ENCODE results near the gene PLEKHS1. TPM values are rescaled to one million over a fixed set of nuclear protein-coding genes. Genes with fewer than 3 reads are reported as not detected.
A peak's percentile ranks its signal among the peaks of the same experiment; 100 is the strongest.

PLEKHS1 gene
- under 1 TPM in 1 of 2 experiments, not detected in 1; 0.08 TPM for total RNA-seq

DNA sequence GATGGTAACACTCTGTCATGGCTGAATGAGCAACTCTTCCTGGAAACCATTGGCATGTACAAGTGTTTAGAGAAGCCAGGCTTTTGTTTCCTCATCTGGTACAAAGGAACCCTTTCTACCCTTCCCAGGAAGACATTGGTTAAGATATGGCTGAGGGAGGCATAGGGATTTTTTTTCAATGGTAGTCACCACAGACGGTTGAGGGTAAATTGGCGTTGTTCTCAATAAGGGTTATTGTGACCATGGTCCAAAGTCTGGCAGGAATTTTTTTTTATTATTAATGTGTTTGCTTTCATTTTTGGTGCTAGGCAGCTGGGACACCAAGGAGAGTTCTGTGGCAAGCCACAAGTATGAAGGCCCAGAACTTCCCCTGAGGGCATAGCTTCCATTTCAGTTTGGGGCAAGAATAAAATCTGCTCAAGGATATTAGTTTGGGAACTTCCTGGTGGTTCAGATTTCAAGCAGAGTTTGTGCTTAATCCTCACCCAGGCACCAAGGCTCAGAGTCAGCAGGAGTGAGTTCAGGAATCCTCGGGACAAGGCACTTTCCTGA lies at the start of gene PLEKHS1:
Gene PLEKHS1 (plus strand): TSS at position 502 of the 552 bp plus-strand sequence. CDS start 3,596 bp downstream, outside the sequence.
- H3K27ac Mint-ChIP-seq, result no peak within 1 kb of the TSS
- H3K4me1 Mint-ChIP-seq, result no peaks in the 10 kb centered on the region
- H3K27me3 Mint-ChIP-seq, result peaks cover 16% of the 10 kb centered on the region

DNA sequence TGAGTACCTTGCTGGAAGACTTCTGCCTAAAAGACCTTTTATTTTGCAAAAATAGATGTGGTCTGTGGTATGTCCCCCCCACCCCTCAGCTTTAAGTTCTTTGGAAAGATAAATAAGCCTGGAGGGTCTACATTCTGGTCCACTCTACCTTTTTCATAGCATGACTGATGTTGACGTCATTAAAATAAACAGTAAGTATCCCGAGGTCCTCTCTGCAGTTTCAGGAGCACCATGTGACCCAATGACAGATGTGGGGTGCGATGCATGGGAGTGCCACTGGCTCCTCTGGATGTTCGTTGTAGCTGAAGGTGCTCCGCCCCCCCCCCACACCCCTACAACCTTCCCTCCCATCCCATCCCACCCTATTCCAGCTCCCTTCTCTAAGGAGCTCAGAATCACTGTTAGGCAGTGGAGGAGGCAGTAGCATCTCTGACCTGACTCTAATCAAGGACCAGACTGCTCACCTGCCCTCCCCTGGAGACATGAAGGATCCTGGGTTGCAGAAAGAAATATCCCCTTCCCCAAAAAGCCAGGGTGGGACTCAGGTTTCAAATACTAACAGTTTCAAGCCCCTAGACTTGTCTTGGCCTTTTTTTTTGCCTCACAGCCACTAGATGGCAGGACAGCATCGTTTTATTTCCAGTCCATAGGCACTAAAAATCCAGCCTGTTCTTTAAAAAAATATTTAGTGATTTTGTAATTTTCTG lies 46.7 kb upstream of the PLEKHS1 start:
- Mint-ChIP-seq H3K4me1 (peaks cover 47% of the 10 kb centered on the region), H3K27ac (no peak overlapping the region), H3K9me3 (no peaks in the 10 kb centered on the region), H3K27me3 (no peaks in the 10 kb centered on the region), H3K4me3 (no peak overlapping the region), H3K36me3 (ENCODE audit: low read depth) (peaks cover 37% of the 10 kb centered on the region)
- CTCF ChIA-PET, result interaction anchor here (0.9 to 1.6 kb wide), 7 partner anchors 12 to 398 kb away, joined by 3 to 4 read pairs (median 3); partner anchors contain the start of gene CASP7
- POLR2A ChIA-PET, result no interaction called here
- DNase-seq, result peak; percentile 26

More for the DNA sequence above, at the start of gene PLEKHS1:
- Mint-ChIP-seq H3K9me3 (no peaks in the 10 kb centered on the region), H3K36me3 (ENCODE audit: low read depth) (no peaks in the 10 kb centered on the region), H3K4me3 (no peak within 1 kb of the TSS)
- DNase-seq, result no peak
- CTCF ChIA-PET, result no interaction called here
- POLR2A ChIA-PET, result no interaction called here

DNA sequence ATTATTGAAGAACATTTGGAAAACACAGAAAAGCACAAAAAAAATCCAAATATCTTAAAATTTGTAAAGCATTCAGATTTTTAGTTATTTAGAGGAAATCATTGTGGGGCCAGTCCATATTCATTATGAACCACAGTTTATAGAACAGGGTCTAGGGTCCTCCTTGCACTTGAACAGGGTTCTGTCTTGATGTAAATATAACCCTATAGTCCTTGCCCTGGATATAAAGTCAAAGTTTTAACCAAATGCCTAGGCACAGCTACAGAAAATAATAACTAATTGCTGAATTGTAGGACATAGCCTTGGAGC lies 46.2 kb upstream of the PLEKHS1 start:
- Mint-ChIP-seq H3K9me3 (no peaks in the 10 kb centered on the region), H3K27ac (no peak overlapping the region), H3K27me3 (no peaks in the 10 kb centered on the region), H3K36me3 (ENCODE audit: low read depth) (peaks cover 32% of the 10 kb centered on the region), H3K4me1 (peaks cover 50% of the 10 kb centered on the region), H3K4me3 (no peak overlapping the region)
- DNase-seq, result no peak
- ChIA-PET CTCF (interaction anchor here (0.9 to 1.6 kb wide), 8 partner anchors 9 to 398 kb away, joined by 3 to 4 read pairs (median 3); partner anchors contain the start of gene CASP7), POLR2A (no interaction called here)

DNA sequence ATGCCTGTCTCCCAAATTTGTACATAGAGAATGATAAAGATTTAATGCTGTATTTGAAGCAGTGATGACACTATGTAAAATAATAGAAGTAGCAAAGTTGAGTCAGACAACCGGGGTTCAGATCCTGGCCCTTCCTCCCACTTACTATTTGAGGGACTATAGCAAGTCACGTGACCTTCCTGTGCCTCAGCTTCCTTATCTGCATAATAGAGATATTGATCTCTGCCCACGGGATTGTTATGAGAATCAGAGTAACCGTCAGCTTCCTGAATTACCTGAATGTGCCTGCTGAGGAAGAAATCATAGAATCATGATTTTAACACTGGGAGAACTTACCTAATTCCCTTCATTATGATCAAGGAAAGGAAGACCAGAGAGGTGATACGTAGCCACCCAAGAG lies 44.9 kb upstream of the PLEKHS1 start:
- ChIA-PET CTCF (interaction anchor here (1.9 kb wide), 1 partner anchor 26 kb away, joined by 5 read pairs; the partner anchor contains the start of gene CASP7), POLR2A (no interaction called here)
- Mint-ChIP-seq H3K36me3 (ENCODE audit: low read depth) (peaks cover 31% of the 10 kb centered on the region), H3K27ac (peak overlapping the region; percentile 53), H3K9me3 (no peaks in the 10 kb centered on the region), H3K4me3 (no peak overlapping the region), H3K27me3 (no peaks in the 10 kb centered on the region), H3K4me1 (peaks cover 50% of the 10 kb centered on the region)
- DNase-seq, result no peak

DNA sequence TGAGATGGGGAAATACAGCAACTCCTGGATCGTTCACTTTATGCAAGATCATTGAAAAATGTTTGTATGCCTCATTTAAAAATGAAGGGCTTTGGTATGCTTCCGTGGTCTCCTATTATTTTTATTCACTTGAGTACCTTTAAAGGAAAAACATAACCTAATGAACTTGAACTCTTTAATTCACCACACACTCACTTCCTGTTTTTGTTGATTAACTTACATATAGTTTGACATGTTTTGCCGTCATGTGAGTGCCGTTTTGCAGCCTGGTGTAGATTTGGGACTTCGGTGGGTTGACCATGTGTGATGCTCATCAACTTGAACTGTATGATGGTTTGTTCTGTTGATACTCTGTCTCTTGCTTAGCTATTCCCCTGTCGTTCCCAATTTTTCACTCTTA lies 42.8 kb upstream of the PLEKHS1 start:
- Mint-ChIP-seq H3K27me3 (no peaks in the 10 kb centered on the region), H3K4me3 (no peak overlapping the region), H3K4me1 (peaks cover 48% of the 10 kb centered on the region), H3K27ac (no peak overlapping the region), H3K9me3 (no peaks in the 10 kb centered on the region), H3K36me3 (ENCODE audit: low read depth) (peaks cover 34% of the 10 kb centered on the region)
- ChIA-PET CTCF (interaction anchor here (1.0 kb wide), 1 partner anchor 30 kb away, joined by 3 read pairs; no protein-coding TSS in a partner anchor), POLR2A (no interaction called here)
- no peak for DNase-seq

DNA sequence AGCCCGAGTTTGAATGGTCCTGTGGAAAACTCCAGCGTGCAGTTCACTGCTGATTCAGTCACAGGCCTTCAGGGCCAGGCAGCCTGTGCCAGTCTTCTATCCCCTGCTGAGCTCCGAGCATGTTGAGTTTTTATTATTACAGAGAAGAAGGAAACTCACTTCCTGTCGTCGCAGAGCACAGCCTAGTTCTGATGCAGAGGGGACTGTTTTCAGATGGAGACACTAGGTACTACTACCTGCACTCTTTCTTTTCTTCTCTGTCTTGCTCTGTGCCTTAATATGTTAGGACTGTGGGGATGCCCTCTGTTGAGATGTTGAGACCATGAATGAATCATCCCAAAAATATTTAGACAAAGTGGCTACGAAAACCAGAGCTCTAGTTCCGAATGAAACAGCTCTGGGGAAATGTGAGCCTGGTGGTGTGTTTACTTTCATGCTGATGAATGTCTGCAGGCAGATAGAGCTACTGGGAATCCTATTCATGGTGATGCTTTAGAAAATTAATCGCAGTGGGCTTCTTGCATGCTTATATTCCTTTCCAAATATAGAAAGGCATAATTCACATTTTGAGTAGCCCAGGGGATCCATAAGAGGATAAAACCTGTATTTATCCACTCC lies 42.2 kb upstream of the PLEKHS1 start:
- no peak overlapping the region for H3K4me3 Mint-ChIP-seq
- peaks cover 39% of the 10 kb centered on the region for H3K36me3 Mint-ChIP-seq (ENCODE audit: low read depth)
- no peaks in the 10 kb centered on the region for H3K9me3 Mint-ChIP-seq
- H3K4me1 Mint-ChIP-seq, result peaks cover 48% of the 10 kb centered on the region
- H3K27me3 Mint-ChIP-seq, result no peaks in the 10 kb centered on the region
- no peak for DNase-seq
- no peak overlapping the region for H3K27ac Mint-ChIP-seq
- ChIA-PET POLR2A (no interaction called here), CTCF (interaction anchor here (1.0 kb wide), 1 partner anchor 30 kb away, joined by 3 read pairs; no protein-coding TSS in a partner anchor)

DNA sequence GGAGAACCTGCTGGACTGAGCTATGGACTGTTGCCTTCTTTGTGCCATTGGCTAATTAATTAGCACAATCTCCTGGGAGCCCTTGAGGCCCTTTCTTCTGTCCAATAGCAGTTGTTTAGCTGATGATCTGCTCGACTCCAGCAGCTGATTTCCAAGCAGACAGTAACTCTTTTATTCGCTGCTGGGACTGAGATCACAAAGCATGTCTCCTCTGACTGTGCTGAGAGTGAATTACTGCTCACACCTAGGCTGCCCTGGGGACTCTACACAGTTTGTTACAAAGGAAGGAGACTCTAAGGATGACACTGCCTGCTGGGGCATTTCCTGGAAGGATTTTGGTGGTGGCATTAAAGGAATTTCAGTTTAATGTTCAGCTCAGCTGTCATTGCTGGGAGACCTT lies 40.3 kb upstream of the PLEKHS1 start:
- H3K4me1 Mint-ChIP-seq, result peaks cover 36% of the 10 kb centered on the region
- ChIA-PET CTCF (no interaction called here), POLR2A (no interaction called here)
- no peak for DNase-seq
- no peaks in the 10 kb centered on the region for H3K27me3 Mint-ChIP-seq
- H3K36me3 Mint-ChIP-seq (ENCODE audit: low read depth), result peaks cover 50% of the 10 kb centered on the region
- peaks cover 4% of the 10 kb centered on the region for H3K9me3 Mint-ChIP-seq
- H3K4me3 Mint-ChIP-seq, result no peak overlapping the region
- no peak overlapping the region for H3K27ac Mint-ChIP-seq

DNA sequence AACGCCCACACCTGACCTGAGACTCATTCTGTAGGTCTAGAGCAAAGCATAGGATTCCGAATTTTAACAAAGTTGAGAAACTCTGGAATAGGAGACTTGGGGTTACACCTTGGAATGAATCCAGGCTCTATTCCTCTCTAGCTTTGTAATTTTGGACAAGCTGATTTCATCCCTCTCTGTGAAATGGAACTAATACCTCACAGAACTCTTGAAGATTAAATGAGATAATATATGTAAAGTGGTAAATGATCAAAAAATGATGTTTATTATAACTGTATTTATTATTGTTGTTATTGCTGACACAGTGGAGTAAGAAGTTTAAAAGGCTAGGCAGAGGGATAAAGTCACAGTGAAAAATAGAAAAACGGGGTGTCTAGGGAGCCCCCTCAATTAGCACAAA lies 39.5 kb upstream of the PLEKHS1 start:
- POLR2A ChIA-PET, result no interaction called here
- DNase-seq, result no peak
- Mint-ChIP-seq H3K4me1 (peaks cover 27% of the 10 kb centered on the region), H3K36me3 (ENCODE audit: low read depth) (peaks cover 57% of the 10 kb centered on the region), H3K9me3 (peaks cover 4% of the 10 kb centered on the region), H3K4me3 (no peak overlapping the region), H3K27ac (no peak overlapping the region), H3K27me3 (no peaks in the 10 kb centered on the region)
- CTCF ChIA-PET, result no interaction called here

DNA sequence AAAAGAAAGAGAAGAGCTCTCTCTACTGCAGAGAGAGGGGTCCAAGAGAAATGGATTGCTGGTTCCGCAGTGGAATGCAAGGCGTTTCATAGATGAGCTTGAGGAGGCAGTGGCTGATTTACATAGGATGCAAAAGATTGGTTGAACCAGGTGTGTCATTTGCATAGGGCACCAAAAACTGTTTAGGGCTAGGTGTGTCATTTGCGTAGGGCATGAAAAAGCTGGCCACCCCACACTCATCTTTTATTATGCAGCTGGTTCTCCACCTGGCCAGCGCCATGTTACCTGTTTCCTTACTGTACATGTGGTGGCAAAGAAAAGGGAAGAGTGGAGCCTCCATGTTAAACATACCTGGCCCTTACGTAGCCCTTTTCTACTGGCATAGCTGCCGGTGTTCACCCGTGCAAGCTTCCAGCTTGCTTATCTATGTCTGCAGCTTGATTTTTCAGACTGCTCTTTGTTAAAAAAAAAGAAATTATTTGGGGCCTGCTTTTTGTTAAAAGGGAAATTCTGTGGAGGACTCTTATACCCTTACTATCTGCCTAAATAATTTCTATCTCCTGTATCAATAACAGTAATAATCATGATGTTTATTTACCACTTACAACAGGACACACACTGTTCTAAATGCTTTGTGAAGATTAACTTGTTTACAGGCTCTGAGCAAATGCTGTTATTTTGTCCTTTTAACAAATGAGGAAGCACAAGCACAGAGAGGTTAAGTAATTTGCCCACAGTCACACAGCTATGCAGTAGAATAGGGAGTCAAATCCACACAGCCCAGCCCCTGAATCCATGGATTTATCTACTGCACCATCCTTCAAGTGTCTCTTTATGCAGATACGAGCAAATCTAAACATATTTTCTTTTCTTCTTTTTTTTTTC lies 38.5 kb upstream of the PLEKHS1 start:
- Mint-ChIP-seq H3K36me3 (ENCODE audit: low read depth) (peaks cover 55% of the 10 kb centered on the region), H3K27me3 (no peaks in the 10 kb centered on the region), H3K4me1 (peaks cover 19% of the 10 kb centered on the region), H3K9me3 (peaks cover 4% of the 10 kb centered on the region), H3K27ac (no peak overlapping the region), H3K4me3 (no peak overlapping the region)
- ChIA-PET POLR2A (no interaction called here), CTCF (interaction anchor here (1.8 kb wide), 1 partner anchor 32 kb away, joined by 4 read pairs; no protein-coding TSS in a partner anchor)
- no peak for DNase-seq

DNA sequence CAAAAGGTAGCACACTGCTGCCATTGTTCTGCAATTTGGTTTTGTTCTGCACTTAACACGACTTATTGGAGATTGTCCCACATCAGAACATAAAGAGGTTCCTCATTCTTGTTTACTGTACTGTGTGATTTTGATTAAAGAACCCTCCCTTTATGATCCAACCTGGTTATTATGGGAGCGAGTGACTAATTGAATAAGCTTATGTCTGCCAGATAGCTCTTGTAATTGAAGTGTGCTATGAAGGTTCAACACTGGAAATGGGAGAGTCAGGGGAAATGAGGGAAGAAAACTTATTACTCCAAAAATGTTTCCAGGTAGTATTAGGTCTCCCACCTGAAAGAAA lies 37.9 kb upstream of the PLEKHS1 start:
- DNase-seq, result no peak
- Mint-ChIP-seq H3K27me3 (no peaks in the 10 kb centered on the region), H3K4me1 (peaks cover 13% of the 10 kb centered on the region), H3K4me3 (no peak overlapping the region), H3K9me3 (peaks cover 4% of the 10 kb centered on the region), H3K36me3 (ENCODE audit: low read depth) (peaks cover 56% of the 10 kb centered on the region), H3K27ac (no peak overlapping the region)
- ChIA-PET POLR2A (no interaction called here), CTCF (interaction anchor here (1.0 to 1.8 kb wide), 2 partner anchors 8 to 33 kb away, joined by 3 to 4 read pairs; no protein-coding TSS in a partner anchor)

DNA sequence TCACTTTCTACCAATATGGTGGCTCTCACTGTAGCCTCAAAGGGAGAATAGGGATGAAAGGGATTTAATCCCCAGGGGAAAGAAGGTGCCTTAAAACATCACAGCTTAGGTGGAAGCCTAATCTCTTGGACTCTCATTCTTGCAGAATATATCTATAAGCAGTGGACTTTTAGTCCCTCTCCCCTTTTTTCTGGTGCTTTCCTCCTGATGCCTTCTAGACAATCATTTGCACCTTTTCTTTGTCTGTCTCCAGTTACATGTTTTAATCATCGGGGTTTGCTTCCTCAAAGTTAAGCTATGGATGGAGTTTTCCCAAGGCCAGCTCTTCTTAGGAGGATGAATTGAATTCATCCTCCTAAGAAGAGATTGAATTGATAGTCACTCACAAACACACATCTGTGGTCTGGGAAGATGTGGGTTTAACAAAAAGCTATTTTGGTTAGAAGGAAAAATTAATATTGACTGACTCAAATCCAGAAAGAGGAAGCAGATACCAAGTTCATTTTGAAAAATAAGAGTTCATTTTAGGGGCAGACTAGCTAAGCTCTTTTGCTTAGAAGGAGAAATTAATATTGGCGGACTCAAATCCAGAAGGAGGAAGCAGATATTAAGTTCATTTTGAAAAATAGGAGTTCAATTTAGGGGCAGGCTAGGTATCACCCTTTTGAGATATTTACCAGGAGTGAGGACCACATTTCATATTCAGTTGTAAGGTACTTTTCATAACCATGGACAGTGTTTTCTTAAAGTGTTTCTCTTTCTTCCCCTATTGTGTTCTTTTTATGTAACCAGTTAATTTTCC lies 35.2 kb upstream of the PLEKHS1 start:
- ChIA-PET POLR2A (no interaction called here), CTCF (interaction anchor here (0.8 to 1.4 kb wide), 2 partner anchors 10 to 11 kb away, joined by 3 read pairs; no protein-coding TSS in a partner anchor)
- DNase-seq, result no peak
- peaks cover 67% of the 10 kb centered on the region for H3K36me3 Mint-ChIP-seq (ENCODE audit: low read depth)
- H3K27me3 Mint-ChIP-seq, result no peaks in the 10 kb centered on the region
- no peak overlapping the region for H3K4me3 Mint-ChIP-seq
- no peak overlapping the region for H3K27ac Mint-ChIP-seq
- H3K9me3 Mint-ChIP-seq, result peaks cover 4% of the 10 kb centered on the region
- no peaks in the 10 kb centered on the region for H3K4me1 Mint-ChIP-seq

DNA sequence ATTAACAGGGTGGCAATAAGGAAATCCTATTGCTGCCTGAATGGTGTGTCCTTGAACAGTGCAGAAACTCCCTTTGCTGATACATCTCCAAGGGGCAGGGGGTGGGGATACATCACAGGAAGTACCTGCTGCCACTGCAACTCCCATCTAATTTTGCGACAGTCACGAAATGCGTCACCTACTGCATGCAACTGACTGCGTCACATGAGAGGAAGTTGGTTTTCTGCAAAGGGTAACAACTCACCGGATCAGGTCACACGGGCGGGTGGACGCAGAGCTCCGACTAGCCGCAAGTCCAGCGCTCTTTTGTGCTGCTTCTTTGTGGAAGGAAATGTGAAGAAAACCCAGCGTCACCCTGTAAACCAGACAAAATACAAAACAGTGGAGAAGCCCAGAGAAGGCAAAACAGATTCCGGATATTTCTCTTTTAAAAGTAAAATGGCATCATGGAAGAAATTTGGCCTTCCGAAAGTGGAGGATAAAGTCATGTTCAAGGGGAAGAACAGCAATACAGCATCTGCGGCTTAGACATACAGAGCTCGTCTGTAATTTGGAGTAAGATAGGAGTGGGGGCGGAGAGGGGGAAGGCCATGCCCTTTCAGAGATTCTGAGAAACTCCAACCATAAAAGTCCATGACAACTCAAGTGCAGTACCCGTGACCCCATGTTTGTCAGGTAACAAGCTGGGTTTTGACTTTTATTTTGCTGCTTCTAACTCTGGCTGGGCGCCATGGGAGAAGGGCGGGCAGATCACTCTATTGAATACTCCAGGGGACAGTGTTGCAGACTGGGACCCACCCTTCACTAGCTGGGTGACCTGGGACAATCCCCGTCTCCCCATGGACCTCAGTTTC lies 32.3 kb upstream of the PLEKHS1 start:
- Mint-ChIP-seq H3K4me3 (no peak overlapping the region), H3K27me3 (no peaks in the 10 kb centered on the region), H3K9me3 (peaks cover 4% of the 10 kb centered on the region), H3K27ac (no peak overlapping the region), H3K36me3 (ENCODE audit: low read depth) (peaks cover 72% of the 10 kb centered on the region), H3K4me1 (no peaks in the 10 kb centered on the region)
- POLR2A ChIA-PET, result no interaction called here
- DNase-seq, result no peak
- CTCF ChIA-PET, result no interaction called here

Measured in activated CD4-positive, alpha-beta memory T cell treated with anti-CD3 and anti-CD28 coated beads, Interleukin-2, amount 10 ng/mL, durations not matched to agents 7 days and 5 days (primary cell).